GM12892 (cell line): ENCODE data around the gene ARSH.

Source experiments
- POLR2A ChIP-seq: IDR thresholded peaks from 2 replicates; pipeline ENCODE4 v1.6.1; 2011; ENCODE audit warnings: low read depth, low read length, control low read depth
- POLR2AphosphoS5 ChIP-seq: IDR thresholded peaks from 2 replicates; pipeline ENCODE4 v1.6.1; 2011; ENCODE audit warnings: low read depth, low read length, control low read depth
- TAF1 ChIP-seq: IDR thresholded peaks from 2 replicates; pipeline ENCODE4 v1.6.1; 2011; ENCODE audit warnings: low read depth, mild to moderate bottlenecking, control low read depth, low read length, borderline replicate concordance

- TF ChIP-seq POLR2A (no peak), TAF1 (no peak), POLR2AphosphoS5 (no peak)
Observed at GRCh38 chrX:3052860-3053259, 46.5 kb downstream of the ARSH start.
